GM18517 (cell line): ENCODE measurements around the gene CTNNA2.

Experiments
- ATAC-seq: cut with Tn5 transposase; IDR thresholded peaks from one replicate; pipeline ENCODE4 v1.9.1; 2021; ENCODE audit warnings: mild to moderate bottlenecking, moderate library complexity; ENCODE audit not compliant: unreplicated experiment

CTNNA2 gene

GRCh38 chr2:80363330-80363729 lies 850.5 kb downstream of the CTNNA2 start:
- ATAC-seq = no peak

DNA sequence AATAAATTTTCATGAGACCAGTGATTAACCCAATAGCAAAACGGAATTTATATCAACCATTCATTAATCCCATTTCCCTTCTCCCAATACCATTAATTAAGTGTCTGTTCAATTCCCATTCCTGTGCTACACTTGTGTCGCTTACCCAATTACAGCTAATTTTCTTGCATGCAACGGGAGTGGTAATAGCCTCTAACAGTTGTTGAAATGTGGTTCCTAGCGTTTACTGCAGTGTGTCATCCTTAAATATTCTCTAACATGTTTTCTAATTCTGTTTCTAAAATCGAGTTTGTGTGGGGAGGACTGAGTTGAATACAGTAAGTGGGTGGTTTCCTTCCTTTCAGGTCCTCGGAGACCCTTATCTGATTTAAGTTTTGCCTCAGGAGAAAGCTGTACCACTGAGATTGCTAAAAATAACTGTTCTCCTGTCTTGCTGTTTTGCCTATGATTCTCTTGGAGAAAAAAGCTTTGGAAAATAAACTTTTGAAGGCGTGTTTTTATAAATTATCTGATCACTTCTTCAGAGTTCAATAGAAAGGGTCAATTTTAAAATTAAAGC lies 851.0 kb downstream of the CTNNA2 start:
- ATAC-seq = no peak

DNA sequence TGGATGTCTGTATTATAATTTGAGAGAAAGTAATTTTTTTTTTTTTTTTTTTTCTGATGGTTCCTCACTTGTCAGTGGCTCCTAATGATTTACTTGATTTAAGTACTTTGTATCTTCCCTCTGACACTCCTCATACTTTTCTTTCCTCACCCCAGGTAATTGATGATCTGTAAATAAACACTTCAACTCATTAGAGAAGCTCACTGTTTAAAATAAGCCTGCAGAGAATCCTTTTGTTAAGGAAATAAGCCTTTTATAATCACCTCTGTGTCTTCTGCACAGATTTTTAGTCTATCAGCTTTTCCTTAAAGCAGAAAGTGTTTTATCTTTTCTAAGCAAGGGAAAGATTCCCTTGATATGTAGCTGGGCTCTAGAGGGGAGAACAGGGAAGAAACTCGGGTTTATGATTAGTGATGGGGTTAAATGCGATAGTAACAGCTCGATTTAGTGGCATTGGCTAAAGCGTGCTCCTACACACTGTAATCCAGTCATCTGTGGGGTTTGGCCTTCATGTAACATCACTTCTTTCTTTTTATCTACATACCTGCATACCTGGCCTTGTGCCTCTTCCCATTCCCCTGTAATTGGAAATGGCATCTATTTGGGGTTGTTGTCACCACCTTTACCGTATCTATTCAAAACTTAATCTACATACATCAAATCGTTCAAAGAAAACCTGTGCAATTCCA lies 851.8 kb downstream of the CTNNA2 start:
- no peak for ATAC-seq

- ATAC-seq = no peak
Measured at GRCh38 chr2:80365762-80366161, 852.9 kb downstream of the CTNNA2 start.

DNA sequence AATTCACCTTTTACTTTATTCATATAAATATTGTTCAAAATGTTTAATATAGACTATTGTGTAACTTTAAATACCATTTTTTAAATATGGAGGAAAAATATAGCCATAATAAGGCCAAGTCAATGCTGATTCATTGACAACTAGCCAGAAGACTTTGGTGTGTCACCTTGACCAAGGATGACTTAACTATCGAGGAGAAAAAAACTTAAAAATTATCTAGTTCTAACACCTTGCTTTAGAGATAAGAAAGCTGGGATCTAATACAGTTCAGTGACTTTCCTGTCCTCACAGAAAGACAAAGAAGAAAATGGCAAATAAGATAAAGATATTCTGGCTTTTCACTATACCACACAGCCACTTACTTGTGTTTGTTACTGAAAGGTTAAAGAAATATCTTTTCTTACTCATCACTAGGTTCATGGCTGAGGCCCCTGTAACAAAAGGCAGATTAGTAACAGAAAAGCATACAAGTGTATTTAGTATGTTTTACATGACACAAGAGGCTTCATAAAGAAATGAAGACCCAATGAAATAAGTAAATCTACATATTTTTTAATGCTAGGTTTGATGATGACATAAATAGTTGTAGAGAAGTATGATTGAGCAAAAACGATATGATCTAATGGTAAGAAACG lies 857.6 kb downstream of the CTNNA2 start:
- ATAC-seq = no peak

DNA sequence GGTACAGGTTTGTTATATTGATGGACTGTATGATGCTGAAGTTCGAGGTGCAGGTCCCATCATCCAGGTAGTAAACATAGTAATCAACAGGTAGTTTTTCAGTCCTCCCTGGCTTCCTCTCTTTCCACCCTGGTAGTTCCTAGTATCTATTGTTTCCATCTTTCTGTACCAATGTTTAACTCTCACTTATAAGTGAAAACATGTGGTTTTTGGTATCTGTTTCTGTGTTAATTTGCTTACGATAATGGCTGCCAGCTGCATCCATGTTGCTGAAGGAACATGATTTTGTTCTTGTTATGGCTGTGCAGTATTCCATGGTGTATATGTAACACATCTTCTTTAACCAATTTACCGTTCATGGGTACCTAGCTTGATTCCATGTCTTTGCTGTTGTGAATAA lies 861.3 kb downstream of the CTNNA2 start:
- ATAC-seq = no peak

GRCh38 chr2:80377071-80377470 lies 864.2 kb downstream of the CTNNA2 start:
- no peak for ATAC-seq

DNA sequence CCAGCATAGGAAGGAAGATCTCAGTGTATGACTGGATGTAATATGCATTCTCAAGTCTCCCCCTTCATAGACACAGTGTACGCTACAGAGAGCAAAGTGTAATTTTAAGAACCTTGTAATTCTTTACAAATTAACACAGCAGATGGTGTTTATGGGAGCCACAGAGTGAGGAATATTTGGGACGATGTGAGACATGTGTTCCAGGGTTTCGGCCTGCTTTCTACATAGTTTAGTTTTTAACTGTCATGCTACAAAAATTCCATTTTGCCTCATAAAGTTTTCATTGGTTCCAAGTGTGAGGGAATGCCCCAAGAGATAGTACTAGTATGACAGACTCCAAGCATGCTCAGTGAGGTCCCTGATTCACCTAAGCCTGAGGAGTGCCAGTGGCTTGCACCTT lies 867.9 kb downstream of the CTNNA2 start:
- no peak for ATAC-seq

DNA sequence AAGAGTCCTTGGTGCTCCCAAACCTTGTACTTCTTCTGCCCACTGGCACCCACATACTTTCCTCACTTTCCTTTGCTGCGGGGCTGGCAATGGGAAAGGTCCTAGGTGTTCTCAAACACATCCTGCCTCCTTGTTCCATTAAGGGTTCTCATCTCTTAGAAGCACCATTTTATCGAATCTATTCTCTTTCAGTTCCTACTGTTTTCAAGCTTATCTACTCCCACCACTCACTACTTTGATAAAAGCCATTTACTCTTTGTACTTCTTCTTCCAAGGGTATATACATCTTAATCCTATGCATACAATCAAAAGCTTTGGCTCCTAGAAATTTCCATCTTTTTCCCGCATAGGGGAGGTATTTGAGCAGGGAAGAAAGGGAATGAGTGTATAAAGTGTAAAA lies 868.8 kb downstream of the CTNNA2 start:
- ATAC-seq = no peak

- no peak for ATAC-seq
Measured at GRCh38 chr2:80392441-80392840, 879.6 kb downstream of the CTNNA2 start.

- no peak for ATAC-seq
Measured at GRCh38 chr2:80393991-80394390, 881.1 kb downstream of the CTNNA2 start.

DNA sequence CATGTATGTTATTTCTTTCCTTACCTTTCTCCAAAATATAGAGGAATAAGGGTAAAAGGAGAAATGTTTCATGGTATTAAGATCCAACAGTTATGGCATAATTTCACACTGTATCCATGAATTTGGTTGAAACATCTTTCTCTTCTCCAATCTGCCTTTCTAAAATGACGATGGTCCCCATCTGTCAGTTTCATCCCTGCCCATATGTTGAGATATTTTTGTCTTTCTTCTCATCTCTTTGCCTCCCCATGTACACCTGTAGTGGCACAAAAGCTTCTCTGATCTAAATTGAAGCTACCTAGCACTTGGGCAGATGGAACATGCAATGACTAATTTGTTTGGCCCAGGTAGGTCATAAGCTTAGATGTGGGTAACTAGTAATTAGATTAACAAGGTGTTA lies 882.4 kb downstream of the CTNNA2 start:
- ATAC-seq = no peak

DNA sequence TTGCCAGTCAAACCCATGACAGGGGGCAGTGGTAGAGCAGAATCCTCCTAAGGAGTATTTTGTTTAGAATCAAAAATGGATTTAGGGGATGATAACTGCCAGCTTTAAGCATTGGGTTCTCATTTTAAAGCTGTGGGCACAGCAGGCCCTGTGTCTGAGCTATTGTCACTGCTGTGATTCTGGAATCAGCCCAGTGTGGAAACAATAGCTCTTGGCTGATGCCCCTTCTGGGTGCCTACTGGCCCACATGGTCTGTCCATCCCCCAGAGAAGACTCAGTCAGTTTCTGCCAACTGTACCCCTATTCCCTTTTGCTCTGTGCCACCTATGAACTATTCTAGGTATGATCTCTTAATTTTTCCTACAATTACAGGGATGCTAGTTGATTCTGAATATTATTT lies 883.4 kb downstream of the CTNNA2 start:
- no peak for ATAC-seq

- no peak for ATAC-seq
Measured at GRCh38 chr2:80403081-80403480, 890.2 kb downstream of the CTNNA2 start.

GRCh38 chr2:80407377-80407776 lies 894.5 kb downstream of the CTNNA2 start:
- ATAC-seq = no peak

GRCh38 chr2:80410346-80410745 lies 897.5 kb downstream of the CTNNA2 start:
- ATAC-seq = no peak

DNA sequence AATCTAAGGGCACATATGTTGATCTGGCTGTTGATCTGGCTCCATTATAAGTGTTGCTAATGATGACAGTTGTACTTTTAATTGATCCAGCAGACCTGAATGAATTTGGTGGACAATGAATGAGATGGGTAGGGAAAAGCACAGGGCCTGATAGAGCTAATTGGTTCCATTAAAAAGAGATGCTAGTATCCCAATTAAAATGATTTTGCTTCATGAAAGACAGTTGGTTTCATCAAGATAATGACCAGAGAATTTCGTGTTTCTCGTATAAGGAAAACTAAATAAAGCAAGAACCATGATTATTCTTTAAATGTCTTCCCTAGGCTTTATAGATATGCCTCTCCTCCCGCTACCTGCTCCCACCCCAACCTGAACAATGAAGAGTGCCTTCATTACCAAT lies 900.3 kb downstream of the CTNNA2 start:
- ATAC-seq = no peak

DNA sequence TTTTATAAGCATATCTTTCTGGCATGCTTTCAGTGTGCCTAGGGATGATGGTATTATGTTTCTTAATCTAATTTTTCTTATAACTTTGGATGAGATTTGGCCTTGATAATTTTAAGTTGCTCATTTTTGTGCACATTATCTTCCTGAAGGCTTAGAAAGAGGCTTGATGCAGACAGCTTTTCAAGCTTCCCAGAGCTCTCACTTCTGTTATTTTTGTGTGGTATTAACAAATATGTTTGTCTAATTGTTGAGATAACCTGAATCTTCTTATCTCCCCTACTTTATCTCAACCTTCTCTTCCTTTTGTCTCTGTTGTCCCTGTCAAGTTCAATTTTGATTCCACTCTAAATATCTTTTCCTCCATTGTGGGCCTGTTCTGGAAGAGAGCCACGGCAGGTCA lies 904.9 kb downstream of the CTNNA2 start:
- no peak for ATAC-seq

- ATAC-seq = no peak
Measured at GRCh38 chr2:80420530-80421208, 907.8 kb downstream of the CTNNA2 start.

DNA sequence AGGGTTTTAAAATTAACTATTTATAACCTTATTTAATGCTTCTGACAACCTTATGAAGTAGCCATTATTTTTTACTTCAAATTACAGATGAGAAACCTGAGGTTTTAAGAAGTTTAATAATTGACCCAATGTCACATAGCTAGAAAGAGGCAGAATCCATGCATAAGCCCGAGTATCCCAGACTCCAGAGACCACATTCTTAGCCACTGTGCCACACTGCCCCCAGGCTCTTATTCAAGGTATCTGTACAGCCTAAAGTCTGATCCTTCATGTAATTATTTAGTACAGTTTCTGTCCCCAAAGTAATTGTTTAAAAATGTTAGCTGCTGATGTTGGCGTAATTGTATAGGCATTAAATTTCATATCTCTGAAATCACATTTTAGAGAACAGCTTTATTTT lies 916.4 kb downstream of the CTNNA2 start:
- no peak for ATAC-seq

DNA sequence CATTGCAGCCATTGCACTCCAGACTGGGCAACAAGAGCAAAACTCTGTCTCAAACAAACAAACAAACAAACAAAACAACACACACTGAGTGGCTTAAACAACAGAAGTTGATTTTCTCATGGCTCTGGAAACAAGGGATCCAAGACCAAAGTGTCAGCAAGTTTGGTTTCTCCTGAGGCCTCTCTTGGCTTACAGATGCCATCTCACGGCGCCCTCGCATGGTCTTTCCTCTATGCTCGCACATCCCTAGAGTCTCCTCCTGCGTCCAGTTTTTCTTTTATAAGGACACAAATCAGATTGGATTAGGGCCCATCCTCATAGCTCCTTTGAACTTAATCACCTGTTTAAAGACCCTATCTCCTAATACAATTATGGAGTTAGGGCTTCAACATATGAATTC lies 925.1 kb downstream of the CTNNA2 start:
- no peak for ATAC-seq

DNA sequence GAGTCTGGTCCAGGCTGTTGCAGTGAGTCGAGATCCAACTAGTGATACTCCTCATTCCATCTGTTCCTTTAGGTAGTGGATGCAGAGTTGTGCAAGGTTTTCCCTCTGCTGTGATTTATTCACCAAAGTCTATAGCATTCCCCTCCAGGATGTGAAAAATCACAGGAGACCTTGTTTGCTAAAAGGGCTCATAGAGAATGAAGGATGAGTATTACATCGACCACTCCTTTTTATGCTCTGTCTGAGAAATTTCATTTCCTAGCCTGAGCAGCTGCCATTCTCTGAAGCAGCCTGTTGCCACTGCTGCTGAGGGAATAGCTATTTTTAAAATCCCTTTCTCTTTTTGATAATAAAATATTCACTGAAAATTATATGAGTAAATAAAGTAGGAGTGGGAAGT lies 925.8 kb downstream of the CTNNA2 start:
- ATAC-seq = no peak
